ENCODE results near the gene HYAL1.

HYAL1 gene

GRCh38 chr3:50340147-50340447 is 36.7 kb upstream of the HYAL1 start:
- H3K27ac ChIP-seq: peak overlapping the region; percentile 82 to 99
- DNase-seq (ENCODE audit: low spot score): no peak
- no peak for TF ChIP-seq CTCF (IDR thresholded peaks at IDR 0.05)
- H3K4me3 ChIP-seq: peak overlapping the region; percentile 73

DNA sequence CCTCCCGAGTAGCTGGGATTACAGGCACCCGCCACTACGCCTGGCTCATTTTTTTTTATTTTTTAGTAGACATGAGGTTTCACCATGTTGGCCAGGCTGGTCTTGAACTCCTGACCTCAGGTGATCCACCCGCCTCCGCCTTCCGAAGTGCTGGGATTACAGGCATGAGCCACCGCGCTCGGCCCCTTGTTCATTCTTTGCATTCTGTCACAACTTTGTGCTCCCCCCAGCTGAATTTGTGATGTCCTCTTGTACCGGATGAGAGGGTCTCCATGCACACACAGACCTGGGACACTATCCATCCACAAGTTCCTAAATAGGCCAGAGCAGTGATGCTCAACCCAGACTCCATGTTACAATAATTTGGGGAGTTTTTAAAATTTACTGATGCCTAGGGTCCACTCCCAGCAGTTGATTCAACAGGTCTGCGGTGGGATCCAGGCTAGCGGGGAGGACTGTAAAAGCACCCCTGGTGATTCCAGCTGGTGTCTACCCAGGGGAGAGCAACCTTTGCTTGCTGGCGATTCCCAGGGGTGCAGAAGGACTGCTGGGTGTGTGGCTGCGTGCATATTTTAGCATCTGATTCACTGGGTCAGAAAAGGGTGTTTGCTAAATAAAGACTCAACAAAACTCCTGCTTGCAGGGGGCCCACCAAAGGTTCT is 36.2 kb upstream of the HYAL1 start:
- DNase-seq (ENCODE audit: low spot score): no peak
- Histone ChIP-seq H3K4me3 (peak overlapping the region; percentile 73), H3K27ac (peak overlapping the region; percentile 82 to 99)
- TF ChIP-seq CTCF (IDR thresholded peaks at IDR 0.05): no peak

GRCh38 chr3:50338965-50339364 is 35.6 kb upstream of the HYAL1 start:
- no peak for DNase-seq (ENCODE audit: low spot score)
- no peak for TF ChIP-seq CTCF (IDR thresholded peaks at IDR 0.05)
- Histone ChIP-seq H3K4me3 (peak overlapping the region; percentile 91), H3K27ac (peak overlapping the region; percentile 95 to 99)

- no peak for TF ChIP-seq CTCF (IDR thresholded peaks at IDR 0.05)
- H3K27ac ChIP-seq: peak overlapping the region; percentile 95 to 99
- DNase-seq (ENCODE audit: low spot score): peak; percentile 100
Measured at GRCh38 chr3:50337175-50337861, 33.9 kb upstream of the HYAL1 start.

DNA sequence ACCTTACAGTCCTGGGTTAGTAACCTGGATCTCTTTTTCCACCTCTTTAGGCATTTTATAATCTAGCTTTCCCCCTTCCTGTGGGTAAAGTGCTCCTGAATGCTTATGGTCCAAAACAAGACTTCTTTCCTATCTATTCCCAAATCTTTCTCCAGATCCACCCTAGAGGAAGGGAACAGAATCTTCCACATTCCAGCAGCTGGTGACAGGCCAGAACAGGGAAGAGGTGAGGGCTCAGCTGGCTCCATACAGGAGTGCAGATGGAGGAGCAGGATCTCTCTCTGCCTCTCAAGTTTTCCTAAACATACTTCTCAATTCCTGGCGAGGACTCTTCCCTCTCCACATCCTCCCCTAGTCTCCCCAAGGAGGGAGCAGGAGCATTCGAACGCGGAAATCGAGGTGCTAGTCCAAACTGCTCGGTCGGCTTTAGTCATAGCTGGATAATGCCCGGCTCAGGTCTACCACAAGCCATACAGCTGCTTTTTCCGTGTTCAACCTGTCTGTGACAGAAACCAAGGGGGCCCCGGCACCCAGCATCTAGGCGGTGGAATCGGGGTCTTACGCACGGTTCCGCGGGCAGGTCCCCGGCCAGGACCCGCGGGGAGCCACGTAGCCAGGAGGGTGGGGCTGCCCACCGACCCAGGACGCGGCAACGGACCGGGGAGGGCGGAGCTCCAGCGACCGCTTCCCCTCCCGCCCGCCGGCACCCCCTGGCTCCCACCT is 33.2 kb upstream of the HYAL1 start:
- H3K4me3 ChIP-seq: peak overlapping the region; percentile 91
- DNase-seq (ENCODE audit: low spot score): no peak
- peak overlapping the region; percentile 95 to 99 for H3K27ac ChIP-seq
- TF ChIP-seq CTCF (IDR thresholded peaks at IDR 0.05): no peak

More at GRCh38 chr3:50337175-50337861, 33.9 kb upstream of the HYAL1 start:
- peak overlapping the region; percentile 91 for H3K4me3 ChIP-seq

GRCh38 chr3:50334339-50335075 is 31.1 kb upstream of the HYAL1 start:
- no peak for DNase-seq (ENCODE audit: low spot score)
- H3K27ac ChIP-seq: peak overlapping the region; percentile 91 to 95
- TF ChIP-seq CTCF (IDR thresholded peaks at IDR 0.05): no peak
- peak overlapping the region; percentile 43 for H3K4me3 ChIP-seq
